ENCODE measurements around the gene DLGAP5.

Gene DLGAP5

DNA sequence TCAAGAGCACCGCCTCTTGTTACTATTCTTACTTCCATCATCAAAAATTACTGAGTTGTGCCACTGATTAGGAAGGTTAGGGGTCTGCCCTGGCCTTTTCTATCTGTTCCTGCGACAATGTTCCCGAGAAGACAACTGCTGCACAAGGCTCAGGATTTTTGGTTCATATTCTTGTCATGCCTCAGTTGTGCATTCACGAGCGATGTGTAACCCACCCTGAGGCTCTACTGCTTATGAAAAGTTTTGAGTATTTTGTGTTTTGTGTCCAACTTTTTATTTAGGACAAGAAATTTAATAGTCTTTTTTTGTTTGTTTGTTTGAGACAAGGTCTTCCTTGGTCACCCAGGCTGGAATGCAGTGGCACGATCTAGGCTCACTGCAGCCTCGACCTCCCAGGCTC, 85.4 kb downstream of the DLGAP5 start:
- TF ChIP-seq CTCF (IDR thresholded peaks at IDR 0.05; ENCODE audit: insufficient read depth, low read length, poor library complexity, severe bottlenecking): no peak
- no peak overlapping the region for H3K4me3 ChIP-seq (replicated peaks; ENCODE audit: low read depth, low read length)
- no peak for DNase-seq (ENCODE audit: extremely low read depth, insufficient read length)
- no peaks in the 10 kb centered on the region for H3K36me3 ChIP-seq (ENCODE audit: control insufficient read depth, insufficient read depth, low read length)
- H3K27me3 ChIP-seq (replicated peaks; ENCODE audit: control insufficient read depth, insufficient read depth, low read length): no peaks in the 10 kb centered on the region

DNA sequence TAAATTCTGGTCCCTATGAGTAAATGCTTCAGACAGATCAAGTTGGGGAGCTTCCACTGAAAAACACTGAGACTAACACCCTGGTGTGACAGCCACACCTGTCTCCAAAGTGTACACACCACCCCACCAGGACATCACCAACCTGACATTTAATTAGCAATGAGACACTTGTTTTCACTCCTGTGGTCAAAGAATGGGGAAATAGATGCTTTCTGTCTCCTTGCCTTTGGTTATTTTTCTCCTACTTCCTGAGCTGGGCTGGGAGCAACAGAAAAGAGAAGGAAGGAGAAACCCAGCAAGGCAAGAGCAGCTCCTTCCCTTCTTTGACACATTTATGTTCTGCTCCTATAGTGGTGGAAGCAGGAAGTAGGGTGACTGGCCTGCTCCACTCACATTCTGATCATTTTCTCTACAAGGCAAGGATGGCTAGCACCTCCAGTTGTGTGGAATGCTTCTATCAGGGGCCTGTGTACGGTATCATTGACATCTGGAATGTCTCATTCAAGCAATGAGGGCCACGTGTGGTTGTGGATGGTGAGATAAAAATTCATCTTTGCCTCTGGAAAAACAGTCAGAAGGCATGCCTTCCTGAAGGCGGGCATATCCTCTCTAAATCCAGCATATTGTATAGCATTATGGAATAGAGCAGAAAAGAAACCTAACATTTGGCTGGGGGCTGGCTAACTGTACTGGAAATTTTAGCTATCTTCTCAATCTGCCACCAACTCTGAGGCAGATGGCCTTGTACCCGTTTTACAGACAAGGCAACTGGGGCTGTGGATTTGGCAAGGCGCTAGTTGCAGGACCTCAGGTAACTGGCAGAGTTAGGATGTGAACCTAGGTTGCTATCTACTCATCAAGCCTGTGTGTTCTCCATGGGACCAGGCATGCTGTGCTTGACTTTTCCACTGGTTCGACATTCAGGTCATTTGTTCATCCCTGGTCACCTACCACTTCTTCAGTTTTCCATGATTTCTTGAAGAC, 87.1 kb downstream of the DLGAP5 start:
- Histone ChIP-seq H3K36me3 (ENCODE audit: control insufficient read depth, insufficient read depth, low read length) (no peaks in the 10 kb centered on the region), H3K4me3 (replicated peaks; ENCODE audit: low read depth, low read length) (no peak overlapping the region), H3K27me3 (replicated peaks; ENCODE audit: control insufficient read depth, insufficient read depth, low read length) (no peaks in the 10 kb centered on the region)
- no peak for TF ChIP-seq CTCF (IDR thresholded peaks at IDR 0.05; ENCODE audit: insufficient read depth, low read length, poor library complexity, severe bottlenecking)
- DNase-seq (ENCODE audit: extremely low read depth, insufficient read length): no peak

- Histone ChIP-seq H3K27me3 (replicated peaks; ENCODE audit: control insufficient read depth, insufficient read depth, low read length) (no peaks in the 10 kb centered on the region), H3K36me3 (ENCODE audit: control insufficient read depth, insufficient read depth, low read length) (no peaks in the 10 kb centered on the region), H3K4me3 (replicated peaks; ENCODE audit: low read depth, low read length) (peak overlapping the region; percentile 38; the same call in 1 of the 2 replicates)
- no peak for TF ChIP-seq CTCF (IDR thresholded peaks at IDR 0.05; ENCODE audit: insufficient read depth, low read length, poor library complexity, severe bottlenecking)
- DNase-seq (ENCODE audit: extremely low read depth, insufficient read length): peak; percentile 82
Measured at GRCh38 chr14:55103005-55103640, 88.3 kb downstream of the DLGAP5 start.

DNA sequence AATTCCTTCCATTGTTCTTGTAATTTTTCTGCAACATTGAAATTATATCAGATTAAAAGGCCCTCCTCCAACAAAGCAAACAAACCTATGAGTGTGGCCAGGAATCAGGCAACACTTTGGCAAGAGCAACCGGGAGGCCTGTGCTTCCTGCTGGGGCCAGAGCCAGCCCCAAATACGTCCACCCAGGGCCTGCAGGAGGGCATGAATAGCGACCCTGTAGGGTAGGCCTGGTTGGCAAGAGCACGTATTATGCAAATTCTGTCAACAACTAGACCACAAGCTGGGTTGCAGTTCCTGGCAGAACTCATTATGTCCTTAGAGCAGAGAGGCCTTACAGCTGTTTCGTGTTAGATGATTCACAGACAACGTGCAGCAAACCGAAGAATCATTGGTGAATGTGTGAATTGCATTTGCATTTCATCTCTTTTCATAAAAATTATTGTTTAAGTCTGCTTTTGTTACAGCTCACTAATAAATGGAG, 89.2 kb downstream of the DLGAP5 start:
- TF ChIP-seq CTCF (IDR thresholded peaks at IDR 0.05; ENCODE audit: insufficient read depth, low read length, poor library complexity, severe bottlenecking): no peak
- H3K4me3 ChIP-seq (replicated peaks; ENCODE audit: low read depth, low read length): no peak overlapping the region
- H3K36me3 ChIP-seq (ENCODE audit: control insufficient read depth, insufficient read depth, low read length): no peaks in the 10 kb centered on the region
- peak; percentile 85 for DNase-seq (ENCODE audit: extremely low read depth, insufficient read length)
- no peaks in the 10 kb centered on the region for H3K27me3 ChIP-seq (replicated peaks; ENCODE audit: control insufficient read depth, insufficient read depth, low read length)

GRCh38 chr14:55101698-55102097, 89.7 kb downstream of the DLGAP5 start:
- TF ChIP-seq CTCF (IDR thresholded peaks at IDR 0.05; ENCODE audit: insufficient read depth, low read length, poor library complexity, severe bottlenecking): no peak
- no peaks in the 10 kb centered on the region for H3K27me3 ChIP-seq (replicated peaks; ENCODE audit: control insufficient read depth, insufficient read depth, low read length)
- no peak for DNase-seq (ENCODE audit: extremely low read depth, insufficient read length)

More at GRCh38 chr14:55101698-55102097, 89.7 kb downstream of the DLGAP5 start:
- Histone ChIP-seq H3K36me3 (ENCODE audit: control insufficient read depth, insufficient read depth, low read length) (no peaks in the 10 kb centered on the region), H3K4me3 (replicated peaks; ENCODE audit: low read depth, low read length) (no peak overlapping the region)
